GM21528 (cell line): ENCODE data around the gene CAGE1.
A peak's percentile ranks its signal among the peaks of the same experiment; 100 is the strongest.
"Not testable (repeated sequence)": the region's sequence is repeated elsewhere in the genome, so short reads cannot be mapped to it uniquely, and the experiment has no call there.

Experiments
- ATAC-seq: cut with Tn5 transposase; IDR thresholded peaks from one replicate; pipeline ENCODE4 v1.9.1; 2021; ENCODE audit warnings: mild to moderate bottlenecking, moderate library complexity; ENCODE audit not compliant: unreplicated experiment, low FRiP score

The CAGE1 gene

GRCh38 chr6:7341271-7341670 is 48.3 kb downstream of the CAGE1 start:
- no peak for ATAC-seq

GRCh38 chr6:7339007-7339732 is 50.4 kb downstream of the CAGE1 start:
- not testable (repeated sequence) for ATAC-seq

- no peak for ATAC-seq
These were observed 51.5 kb downstream of the CAGE1 start for GRCh38 chr6:7338031-7338430.

GRCh38 chr6:7335519-7335918 is 54.0 kb downstream of the CAGE1 start:
- ATAC-seq: no peak

GRCh38 chr6:7334685-7335084 is 54.9 kb downstream of the CAGE1 start:
- no peak for ATAC-seq

GRCh38 chr6:7332090-7332745 is 57.3 kb downstream of the CAGE1 start:
- ATAC-seq: no peak

- ATAC-seq: no peak
These were observed 58.1 kb downstream of the CAGE1 start for GRCh38 chr6:7331452-7331851.

- no peak for ATAC-seq
These were observed 61.3 kb downstream of the CAGE1 start for GRCh38 chr6:7328243-7328642.

- ATAC-seq: no peak
These were observed 63.8 kb downstream of the CAGE1 start for GRCh38 chr6:7325750-7326149.

GRCh38 chr6:7324520-7324919 is 65.0 kb downstream of the CAGE1 start:
- ATAC-seq: peak; percentile 71

GRCh38 chr6:7323074-7323473 is 66.5 kb downstream of the CAGE1 start:
- no peak for ATAC-seq

- not testable (repeated sequence) for ATAC-seq
These were observed 67.7 kb downstream of the CAGE1 start for GRCh38 chr6:7321866-7322265.

GRCh38 chr6:7319406-7319805 is 70.1 kb downstream of the CAGE1 start:
- ATAC-seq: not testable (repeated sequence)

GRCh38 chr6:7317538-7317937 is 72.0 kb downstream of the CAGE1 start:
- no peak for ATAC-seq

- ATAC-seq: no peak
These were observed 72.6 kb downstream of the CAGE1 start for GRCh38 chr6:7316658-7317533.

- no peak for ATAC-seq
These were observed 73.6 kb downstream of the CAGE1 start for GRCh38 chr6:7315948-7316365.

- not testable (repeated sequence) for ATAC-seq
These were observed 74.2 kb downstream of the CAGE1 start for GRCh38 chr6:7315087-7315947.

- no peak for ATAC-seq
These were observed 75.1 kb downstream of the CAGE1 start for GRCh38 chr6:7314414-7314813.

- ATAC-seq: no peak
These were observed 75.9 kb downstream of the CAGE1 start for GRCh38 chr6:7313505-7314165.
